GM21825 (cell line): ENCODE measurements around the gene PMS2.
"Not testable (repeated sequence)": the region's sequence is repeated elsewhere in the genome, so short reads cannot be mapped to it uniquely, and the experiment has no call there.

Source experiments
- ATAC-seq: cut with Tn5 transposase; IDR thresholded peaks from one replicate; pipeline ENCODE4 v1.9.1; 2021; ENCODE audit warnings: mild to moderate bottlenecking, moderate library complexity; ENCODE audit not compliant: unreplicated experiment

PMS2 gene

DNA sequence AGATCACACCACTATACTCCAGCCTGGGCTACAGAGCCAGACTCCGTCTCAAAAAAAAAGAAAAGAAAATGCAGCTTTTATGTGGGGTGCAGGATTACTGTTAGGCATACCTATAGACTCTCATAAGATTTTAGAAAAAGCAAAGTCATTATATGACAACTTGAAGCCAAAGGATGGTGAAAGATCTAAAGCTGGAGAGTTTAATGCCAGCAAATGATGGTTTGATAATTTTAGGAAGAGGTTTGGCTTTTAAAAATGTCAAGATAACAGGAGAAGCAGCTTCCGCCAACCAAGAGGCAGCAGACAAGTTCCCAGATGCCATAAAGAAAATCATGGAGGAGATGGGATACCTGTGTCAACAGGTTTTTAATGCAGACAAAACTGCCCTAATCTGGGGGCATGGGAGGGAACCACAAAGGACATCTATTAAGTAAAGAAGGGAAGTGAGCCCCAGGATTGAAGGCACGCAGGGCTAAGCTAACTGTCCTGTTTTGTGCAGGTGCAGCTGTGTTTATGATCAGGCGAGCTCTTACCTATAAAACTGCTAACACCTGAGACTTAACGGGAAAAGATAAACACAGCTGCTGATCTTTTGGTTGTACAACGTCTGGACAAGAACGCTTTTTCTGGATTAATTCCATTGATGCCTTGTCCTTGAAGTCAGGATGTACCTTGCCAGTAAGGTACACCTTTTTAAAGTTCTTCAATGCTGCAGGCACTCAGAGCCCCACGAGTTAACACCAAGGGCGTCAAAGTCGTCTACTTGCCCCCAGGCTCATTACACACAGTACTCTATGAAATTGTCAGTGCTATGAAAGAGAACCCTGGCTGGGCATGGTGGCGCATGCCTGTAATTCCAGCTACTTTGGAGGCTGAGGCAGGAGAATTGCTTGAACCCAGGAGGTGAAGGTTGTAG, 11.8 kb upstream of the PMS2 start:
- no peak for ATAC-seq

DNA sequence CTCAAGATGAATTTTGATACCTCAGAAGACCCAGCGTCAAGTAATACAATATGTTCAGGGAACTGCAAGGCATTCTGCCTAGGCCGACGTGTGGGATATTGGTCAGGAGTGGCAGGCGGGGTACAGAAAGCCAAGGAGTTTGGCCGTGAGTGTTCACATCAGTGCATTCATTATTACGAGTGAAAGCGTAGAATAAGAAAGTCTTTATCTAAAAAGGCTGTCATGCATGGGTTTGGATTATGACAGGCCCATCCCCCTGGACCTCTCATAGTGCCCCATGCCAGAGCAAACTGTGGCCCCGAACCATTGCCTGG, 7.8 kb upstream of the PMS2 start:
- ATAC-seq = no peak

DNA sequence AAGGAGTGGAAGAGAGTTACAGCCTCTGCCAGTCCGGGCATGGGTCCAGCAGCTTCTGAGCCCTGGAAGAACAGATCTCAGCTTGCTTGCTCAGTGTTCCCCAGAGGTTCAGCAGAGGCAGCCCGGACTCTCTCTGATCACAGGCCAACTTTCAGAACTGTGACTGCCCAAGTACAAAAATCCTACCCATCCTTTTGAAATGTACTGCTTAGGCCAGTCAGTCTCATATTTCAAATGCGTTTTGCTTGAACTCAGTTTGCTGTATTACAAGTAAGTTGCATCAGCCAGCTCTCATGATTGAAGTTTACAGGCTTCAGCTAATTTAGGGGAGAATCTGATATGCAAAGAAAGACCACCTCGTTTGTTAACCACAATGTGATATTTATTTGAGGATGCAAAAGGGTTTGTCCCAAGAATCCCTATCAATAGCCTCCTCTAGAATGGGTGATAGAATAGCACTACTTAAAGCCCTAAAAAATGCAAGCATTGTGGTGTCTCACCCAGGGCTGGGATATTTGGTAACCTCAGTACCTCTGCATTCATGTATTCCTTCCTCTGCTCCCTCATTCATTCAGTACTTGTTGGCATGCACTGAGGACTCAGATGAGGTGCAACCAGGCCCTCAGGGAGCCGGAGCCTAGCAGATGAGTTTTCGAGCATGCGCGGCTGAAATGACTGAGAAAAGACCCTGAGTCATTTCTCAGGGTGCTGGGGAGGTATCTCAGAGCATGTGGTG, 7.2 kb upstream of the PMS2 start:
- ATAC-seq = no peak

DNA sequence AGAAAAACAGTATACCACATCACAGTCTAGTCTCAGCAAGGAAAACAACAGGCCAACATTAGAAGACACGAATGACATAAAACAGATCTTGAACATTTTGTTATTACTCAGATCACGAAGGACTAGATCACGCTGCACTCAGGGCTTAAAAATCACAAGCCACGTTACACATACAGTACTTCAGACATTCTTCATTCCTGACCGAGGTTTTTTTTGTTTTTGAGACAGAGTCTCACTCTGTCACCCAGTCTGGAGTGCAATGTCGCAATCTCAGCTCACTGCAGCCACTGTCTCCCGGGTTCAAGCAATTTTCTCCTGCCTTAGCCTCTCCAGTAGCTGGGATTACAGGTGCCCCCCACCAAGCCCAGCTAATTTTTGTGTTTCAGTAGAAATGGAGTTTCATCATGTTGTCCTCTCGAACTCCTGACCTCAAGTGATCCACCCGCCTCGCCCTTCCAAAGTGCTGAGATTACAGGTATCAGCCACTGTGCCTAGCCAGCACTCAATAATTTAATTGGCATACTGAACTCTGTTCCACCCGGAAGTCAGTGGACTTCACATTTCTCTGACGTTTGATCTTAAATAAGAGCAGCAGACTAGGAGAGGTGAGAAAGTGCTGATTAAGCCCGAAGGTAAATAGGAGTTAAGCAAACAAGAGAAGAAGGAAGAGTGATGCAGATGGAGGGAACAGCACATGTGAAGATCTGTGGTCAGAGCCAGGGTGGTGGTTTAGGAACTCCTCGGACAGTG, 3.7 kb upstream of the PMS2 start:
- ATAC-seq = no peak

GRCh38 chr7:6011541-6011940, 2.7 kb upstream of the PMS2 start:
- ATAC-seq = no peak

DNA sequence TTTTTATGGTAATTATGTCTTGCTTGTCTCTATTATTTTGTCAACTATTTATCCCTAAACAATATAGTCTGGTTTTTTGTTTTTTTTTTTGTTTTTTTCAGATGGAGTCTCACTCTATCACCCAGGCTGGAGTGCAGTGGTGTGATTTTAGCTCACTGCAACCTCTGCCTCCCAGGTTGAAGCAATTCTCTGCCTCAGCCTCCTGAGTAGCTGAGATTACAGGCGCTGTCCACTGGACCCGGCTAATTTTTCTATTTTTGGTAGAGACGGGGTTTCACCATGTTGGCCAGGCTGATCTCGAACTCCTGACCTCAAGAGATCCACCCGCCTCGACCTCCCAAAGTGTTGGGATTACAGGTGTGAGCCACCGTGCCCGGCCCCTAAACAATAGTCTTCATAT, 1.5 kb upstream of the PMS2 start:
- not testable (repeated sequence) for ATAC-seq

DNA sequence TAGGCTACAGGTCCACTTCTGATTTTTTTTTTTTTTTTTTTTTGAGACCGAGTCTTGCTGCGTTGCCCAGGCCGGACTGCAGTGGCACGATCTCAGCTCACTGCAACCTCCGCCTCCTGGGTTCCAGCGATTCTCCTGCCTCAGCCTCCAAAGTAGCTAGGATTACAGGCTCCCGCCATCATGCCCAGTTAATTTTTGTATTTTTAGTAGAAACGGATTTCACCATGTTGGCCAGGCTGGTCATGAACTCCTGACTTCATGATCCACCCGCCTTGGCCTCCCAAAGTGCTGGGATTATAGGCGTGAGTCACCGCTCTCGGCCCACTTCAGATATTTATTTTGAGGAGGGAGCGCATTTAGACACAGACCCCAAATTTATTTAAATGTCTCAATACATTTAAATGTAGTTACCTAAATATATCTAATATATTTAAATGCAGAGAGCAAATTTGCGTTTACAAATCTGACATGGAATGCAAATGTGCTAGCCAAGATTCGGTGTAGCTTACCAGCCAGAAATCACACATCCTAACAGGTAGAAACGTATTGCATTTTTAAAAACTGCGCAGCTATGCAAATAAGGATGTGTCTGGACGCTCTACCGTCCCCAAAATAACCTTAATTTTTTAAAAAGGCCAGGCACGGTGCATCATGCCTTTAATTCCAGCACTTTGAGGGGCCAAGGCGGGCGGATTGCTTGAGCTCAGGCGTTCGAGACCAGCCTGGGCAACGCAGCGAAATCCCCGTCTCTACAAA, 836 bp downstream of the PMS2 start:
- ATAC-seq = not testable (repeated sequence)

DNA sequence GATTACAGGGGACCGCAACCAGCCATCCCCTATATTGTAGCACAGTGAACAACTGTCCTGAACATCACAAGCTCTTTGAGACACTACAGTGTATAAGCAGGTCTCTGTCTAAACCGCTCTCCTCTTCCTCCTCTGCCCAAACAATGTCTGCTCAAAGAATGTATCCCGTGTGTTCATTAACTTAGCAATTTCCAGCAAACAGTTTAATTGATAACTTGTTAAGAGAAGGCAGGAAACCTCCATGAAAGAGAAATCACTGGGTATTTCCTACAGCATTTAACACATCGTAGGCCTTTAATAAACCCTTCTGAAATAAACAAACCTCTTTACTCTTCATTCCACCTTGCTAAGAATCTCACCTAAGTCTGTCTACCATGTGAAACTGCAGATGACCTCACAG, 1.5 kb downstream of the PMS2 start:
- ATAC-seq = no peak

- ATAC-seq = no peak
These were observed 11.5 kb downstream of the PMS2 start for GRCh38 chr7:5997210-5997808.

GRCh38 chr7:5987061-5987460, 21.8 kb downstream of the PMS2 start:
- ATAC-seq = not testable (repeated sequence)

- ATAC-seq = not testable (repeated sequence)
These were observed 29.1 kb downstream of the PMS2 start for GRCh38 chr7:5979680-5980314.

DNA sequence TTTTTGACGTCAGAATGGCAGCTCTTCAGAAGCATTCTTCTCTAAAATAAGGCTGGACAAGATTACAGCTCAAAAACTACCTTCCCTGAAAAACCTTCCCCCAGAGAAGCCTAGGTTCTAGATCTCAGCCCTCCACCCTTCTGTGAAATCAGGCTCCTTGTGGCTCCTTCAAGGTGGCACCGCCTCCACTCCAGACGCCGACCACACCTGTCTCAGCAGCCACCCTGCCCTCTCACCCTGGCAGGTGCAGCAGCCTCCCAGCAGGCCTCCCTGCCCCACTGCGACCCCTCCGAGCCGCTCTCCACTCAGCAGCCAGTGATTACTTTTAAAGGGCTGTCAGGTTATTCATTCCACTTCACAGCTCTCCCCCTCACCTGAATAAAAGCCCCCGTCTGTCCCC, 35.3 kb downstream of the PMS2 start:
- ATAC-seq = not testable (repeated sequence)

DNA sequence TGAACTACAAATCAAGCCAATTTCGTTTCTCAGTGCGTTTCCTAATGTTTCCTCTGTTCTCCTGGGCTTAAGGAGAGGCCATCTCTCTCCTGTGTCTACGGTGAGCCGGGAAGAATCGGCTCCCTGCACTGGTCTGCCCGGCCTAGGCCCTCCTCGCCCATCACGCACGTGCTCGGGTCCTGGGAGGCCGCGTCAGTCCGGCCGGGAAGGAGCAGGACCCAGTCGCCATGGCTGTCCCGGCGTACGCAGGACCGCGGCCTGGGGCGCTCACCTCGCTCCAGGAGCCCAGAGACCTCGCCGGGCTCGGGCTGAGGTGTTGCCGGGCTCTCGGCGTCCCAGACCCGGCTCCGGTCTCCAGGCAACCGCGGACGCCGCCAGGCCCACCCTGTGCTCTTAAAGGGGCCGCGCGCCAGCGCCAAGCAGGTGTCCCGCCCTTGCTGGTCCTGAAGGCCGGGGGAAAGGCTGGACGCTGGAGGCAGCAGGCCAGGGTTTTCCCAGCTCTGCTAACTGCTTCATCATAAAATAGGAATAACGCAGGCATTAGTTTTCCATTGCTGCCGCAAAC, 38.4 kb downstream of the PMS2 start, which contains the start of gene RSPH10B:
Gene RSPH10B, minus strand, starts transcription at position 343 of the 565 bp plus-strand sequence. CDS start 3,573 bp downstream, outside the sequence.
- not testable (repeated sequence) for ATAC-seq

- ATAC-seq = not testable (repeated sequence)
These were observed 45.0 kb downstream of the PMS2 start for GRCh38 chr7:5963810-5964209.

DNA sequence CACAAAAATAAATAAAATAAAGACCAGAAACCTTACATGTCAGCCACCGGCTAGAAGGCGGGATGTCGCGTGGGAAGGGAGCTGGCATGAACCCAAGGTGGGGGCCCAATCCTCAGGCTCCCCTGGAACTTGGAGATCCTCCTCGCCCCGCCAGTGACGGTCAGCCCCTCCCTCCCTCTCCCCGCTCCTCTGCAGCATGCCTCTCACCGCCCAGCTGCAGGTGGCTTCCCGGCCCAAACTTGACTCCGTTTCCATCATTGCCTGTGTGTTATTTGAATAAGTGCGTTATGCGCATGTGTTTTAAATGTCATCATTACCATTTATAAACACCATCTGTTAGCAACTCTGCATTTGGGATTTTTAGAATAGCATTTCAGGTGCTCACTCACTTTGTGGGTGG, 45.6 kb downstream of the PMS2 start:
- ATAC-seq = not testable (repeated sequence)

DNA sequence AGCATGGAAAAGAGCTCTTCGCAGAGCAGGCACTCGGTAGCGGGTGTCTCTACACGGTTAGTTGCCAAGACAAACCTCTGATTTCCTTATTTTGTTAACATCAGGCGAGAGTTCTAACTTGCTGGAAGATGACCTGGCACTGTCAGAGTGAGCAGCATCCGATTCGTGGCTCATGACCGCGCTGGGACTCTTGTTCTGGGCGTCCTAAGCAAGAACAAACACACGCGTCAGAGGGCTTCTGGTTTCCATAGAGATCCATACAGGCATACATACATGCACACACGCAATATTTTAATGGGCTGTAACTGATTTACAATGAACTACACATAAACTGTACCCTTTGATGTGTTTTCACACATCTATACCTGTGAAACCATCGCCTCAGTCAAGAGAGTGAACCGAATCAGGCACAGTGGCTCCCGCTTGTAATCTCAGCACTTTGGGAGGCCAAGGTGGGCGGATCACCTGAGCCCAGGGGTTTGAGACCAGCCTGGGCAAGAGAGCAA, 73.9 kb downstream of the PMS2 start:
- ATAC-seq = not testable (repeated sequence)

- not testable (repeated sequence) for ATAC-seq
These were observed 76.8 kb downstream of the PMS2 start for GRCh38 chr7:5931905-5932644.

- ATAC-seq = not testable (repeated sequence)
These were observed 77.6 kb downstream of the PMS2 start for GRCh38 chr7:5931250-5931649.
